H1 (cell line): Measurements from ENCODE around the gene CKAP5. TPM values are rescaled to one million over a fixed set of nuclear protein-coding genes. Genes with fewer than 3 reads are reported as not detected.
A peak's percentile ranks its signal among the peaks of the same experiment; 100 is the strongest.

Experiments
- CTCF ChIA-PET: fragments of 300-600 bp; sonication (Branson Sonifier 250); formaldehyde crosslinking; loops from one replicate; lab custom pipeline; 2021; ENCODE audit not compliant: partially characterized antibody; lab: Charles Lee
- POLR2A ChIA-PET: fragments of 300-600 bp; sonication (Branson Sonifier 250); formaldehyde crosslinking; loops from one replicate; lab custom pipeline; 2021; ENCODE audit warnings: inconsistent platforms; ENCODE audit not compliant: partially characterized antibody; lab: Charles Lee
- DNase-seq, 2 experiments: peaks; one replicate each; pipeline versions ENCODE4 v3.0.0 to v3.0.0-alpha.2; 2010 to 2022; ENCODE audit warnings: low spot score in 2 of 2, low read depth in 1 of 2, mixed read lengths in 1 of 2
- FAIRE-seq: peaks from 2 replicates; lab custom pipeline; 2011; peaks lifted over from hg19 to GRCh38; lab: Jason Lieb, UNC
- H2AFZ ChIP-seq: 2 replicates; pipeline ENCODE4 v1.8.1; 2012; ENCODE audit warnings: low read length, inconsistent platforms
- H2AK5ac ChIP-seq: 2 replicates; pipeline ENCODE4 v1.6.1; 2013; ENCODE audit warnings: low read depth, low read length
- H2BK120ac ChIP-seq: replicated peaks from 2 replicates; pipeline ENCODE3; 2013; ENCODE audit warnings: low read depth, low read length, inconsistent platforms
- H2BK12ac ChIP-seq: 2 replicates; pipeline ENCODE4 v1.6.1; 2013; ENCODE audit warnings: low read depth, low read length
- H2BK15ac ChIP-seq: 2 replicates; pipeline ENCODE4 v1.6.1; 2013; ENCODE audit warnings: low read length
- H2BK20ac ChIP-seq: 2 replicates; pipeline ENCODE4 v1.6.1; 2013; ENCODE audit warnings: low read length
- H2BK5ac ChIP-seq: 2 replicates; pipeline ENCODE4 v1.6.1; 2013; ENCODE audit warnings: low read depth, low read length
- H3K14ac ChIP-seq: 2 replicates; pipeline ENCODE4 v1.6.1; 2013; ENCODE audit warnings: inconsistent platforms; ENCODE audit not compliant: insufficient read length
- H3K18ac ChIP-seq: 2 replicates; pipeline ENCODE4 v1.6.1; 2013; ENCODE audit warnings: low read length; ENCODE audit errors: extremely low read depth
- H3K23ac ChIP-seq: 2 replicates; pipeline ENCODE4 v1.6.1; 2013; ENCODE audit warnings: inconsistent platforms; ENCODE audit not compliant: insufficient read length
- H3K23me2 ChIP-seq: 2 replicates; pipeline ENCODE4 v1.6.1; 2013; ENCODE audit warnings: low read depth, low read length
- H3K27ac ChIP-seq: 2 replicates; pipeline ENCODE4 v1.6.1; 2011; ENCODE audit warnings: low read depth, low read length, inconsistent platforms
- H3K27me3 ChIP-seq, 4 experiments: replicated peaks in 1 of 4; 1 replicate in 1 of 4; 2 replicates in 3 of 4; pipeline versions ENCODE4 v1.6.1 to v1.8.1; 2011 to 2013; ENCODE audit warnings: low read length in 3 of 4, mild to moderate bottlenecking in 3 of 4, inconsistent platforms in 2 of 4, mixed read lengths in 2 of 4, moderate library complexity in 1 of 4; ENCODE audit not compliant: control insufficient read depth in 3 of 4, insufficient read depth in 3 of 4; ENCODE audit errors: extremely low read depth in 1 of 4
- H3K36me3 ChIP-seq, 4 experiments: 2 replicates each; pipeline versions ENCODE4 v1.6.1 to v1.8.1; 2011 to 2013; ENCODE audit warnings: mild to moderate bottlenecking in 4 of 4, low read length in 3 of 4, moderate library complexity in 2 of 4, control low read depth in 1 of 4, inconsistent platforms in 1 of 4; ENCODE audit not compliant: insufficient read depth in 4 of 4, control insufficient read depth in 2 of 4
- H3K4ac ChIP-seq: replicated peaks from 2 replicates; pipeline ENCODE3; 2013; ENCODE audit warnings: low read length, low read depth, mixed read lengths, inconsistent platforms; ENCODE audit not compliant: insufficient read length
- H3K4me1 ChIP-seq, 4 experiments: replicated peaks in 1 of 4; 1 replicate in 1 of 4; 2 replicates in 3 of 4; pipeline versions ENCODE4 v1.6.1 to v1.8.1; 2011 to 2013; ENCODE audit warnings: low read length in 3 of 4, inconsistent platforms in 2 of 4, mixed read lengths in 1 of 4; ENCODE audit not compliant: insufficient read depth in 4 of 4, control insufficient read depth in 3 of 4
- H3K4me2 ChIP-seq, 2 experiments: 2 replicates each; pipeline versions ENCODE4 v1.6.1 to v1.8.1; 2011 to 2013; ENCODE audit warnings: low read depth in 2 of 2, low read length in 2 of 2, control low read depth in 1 of 2, inconsistent platforms in 1 of 2, mild to moderate bottlenecking in 1 of 2; ENCODE audit not compliant: insufficient read depth in 1 of 2
- H3K4me3 ChIP-seq, 4 experiments: fragments of 200-600, 300-600 bp in 1 of 4; sonication (generic), shearing (Covaris generic), sonication (Bioruptor Twin) in 1 of 4; 2 replicates each; pipeline versions ENCODE4 v1.5.1 to v1.8.1; 2011 to 2016; ENCODE audit warnings: low read length in 4 of 4, low read depth in 3 of 4, control low read depth in 2 of 4, inconsistent platforms in 2 of 4, mild to moderate bottlenecking in 2 of 4, mixed read lengths in 1 of 4, moderate library complexity in 1 of 4; ENCODE audit not compliant: insufficient read depth in 2 of 4; ENCODE audit errors: extremely low read depth in 1 of 4
- H3K56ac ChIP-seq: replicated peaks from 2 replicates; pipeline ENCODE3; 2013; ENCODE audit warnings: low read depth, mild to moderate bottlenecking, mixed read lengths, low read length, inconsistent platforms; ENCODE audit not compliant: insufficient read length
- H3K79me1 ChIP-seq: 2 replicates; pipeline ENCODE4 v1.6.1; 2013; ENCODE audit warnings: low read depth, low read length, control low read depth
- H3K79me2 ChIP-seq, 2 experiments: 2 replicates each; pipeline versions ENCODE4 v1.6.1 to v1.8.1; 2012 to 2013; ENCODE audit warnings: low read length in 2 of 2, mild to moderate bottlenecking in 2 of 2, inconsistent platforms in 1 of 2; ENCODE audit not compliant: insufficient read depth in 2 of 2, control insufficient read depth in 1 of 2
- H3K9ac ChIP-seq, 4 experiments: replicated peaks in 1 of 4; 1 replicate in 1 of 4; 2 replicates in 3 of 4; pipeline versions ENCODE4 v1.6.1 to v1.8.1; 2011 to 2013; ENCODE audit warnings: low read depth in 3 of 4, low read length in 3 of 4, control low read depth in 2 of 4, mild to moderate bottlenecking in 2 of 4, moderate library complexity in 2 of 4, inconsistent platforms in 1 of 4; ENCODE audit errors: extremely low read depth in 1 of 4
- H3K9me3 ChIP-seq, 2 experiments: 2 replicates each; pipeline versions ENCODE4 v1.6.1 to v1.8.1; 2012 to 2013; ENCODE audit warnings: mild to moderate bottlenecking in 2 of 2, moderate library complexity in 2 of 2, control low read depth in 1 of 2, inconsistent platforms in 1 of 2, low read depth in 1 of 2, low read length in 1 of 2, mixed read lengths in 1 of 2; ENCODE audit not compliant: insufficient read depth in 2 of 2
- H4K20me1 ChIP-seq, 2 experiments: replicated peaks in 1 of 2; 2 replicates each; pipeline versions ENCODE3 to v1.8.1; 2011 to 2013; ENCODE audit warnings: inconsistent platforms in 2 of 2, low read length in 2 of 2, mild to moderate bottlenecking in 1 of 2; ENCODE audit not compliant: insufficient read depth in 2 of 2, control insufficient read depth in 1 of 2
- H4K5ac ChIP-seq: 2 replicates; pipeline ENCODE4 v1.6.1; 2013; ENCODE audit warnings: low read length, low read depth, mixed read lengths, inconsistent platforms; ENCODE audit not compliant: insufficient read length
- H4K8ac ChIP-seq: 2 replicates; pipeline ENCODE4 v1.8.0; 2013; ENCODE audit warnings: mild to moderate bottlenecking, moderate library complexity, low read length, inconsistent platforms; ENCODE audit not compliant: insufficient read depth; ENCODE audit errors: extremely low read depth
- H4K91ac ChIP-seq: replicated peaks from 2 replicates; pipeline ENCODE3; 2013; ENCODE audit warnings: low read length, mixed read lengths, inconsistent platforms; ENCODE audit not compliant: insufficient read length
- ASH2L ChIP-seq: fragments of 200-600, 300-600 bp; sonication (generic); IDR thresholded peaks from one replicate; pipeline ENCODE4 v1.7.1; 2017; ENCODE audit warnings: low read length
- BCL11A ChIP-seq, 2 experiments: IDR thresholded peaks; one replicate each; pipeline ENCODE4 v1.6.1; 2011; ENCODE audit warnings: low read depth in 2 of 2, low read length in 2 of 2, mild to moderate bottlenecking in 2 of 2
- CREB1 ChIP-seq: IDR thresholded peaks from 2 replicates; pipeline ENCODE4 v1.6.1; 2012; ENCODE audit warnings: inconsistent platforms
- GTF2F1 ChIP-seq: IDR thresholded peaks from 2 replicates; pipeline ENCODE4 v1.6.1; 2012; ENCODE audit warnings: low read depth, low read length, improper control_type of control experiment, borderline replicate concordance
- HDAC6 ChIP-seq: IDR thresholded peaks from one replicate; pipeline ENCODE4 v1.7.1; 2012; ENCODE audit warnings: low read depth, mild to moderate bottlenecking, inconsistent platforms, low read length, moderate library complexity
- JUN ChIP-seq: IDR thresholded peaks from 2 replicates; pipeline ENCODE4 v1.6.1; 2011; ENCODE audit warnings: low read depth, mild to moderate bottlenecking, improper control_type of control experiment, low read length
- MAFK ChIP-seq: IDR thresholded peaks from 2 replicates; pipeline ENCODE4 v1.6.1; 2012; ENCODE audit warnings: low read depth, mild to moderate bottlenecking, improper control_type of control experiment, low read length
- POU5F1 ChIP-seq: IDR thresholded peaks from 2 replicates; pipeline ENCODE4 v1.6.1; 2011; ENCODE audit warnings: low read depth, mild to moderate bottlenecking, low read length, moderate library complexity
- SP1 ChIP-seq: IDR thresholded peaks from 2 replicates; pipeline ENCODE4 v1.6.1; 2011; ENCODE audit warnings: low read depth, low read length
- SRF ChIP-seq: IDR thresholded peaks from 2 replicates; pipeline ENCODE4 v1.6.1; 2011; ENCODE audit warnings: mild to moderate bottlenecking, low read depth, low read length, moderate library complexity
- TBP ChIP-seq: IDR thresholded peaks from 2 replicates; pipeline ENCODE4 v1.6.1; 2011; ENCODE audit warnings: low read depth, low read length, improper control_type of control experiment
- YY1 ChIP-seq: IDR thresholded peaks from 2 replicates; pipeline ENCODE4 v1.6.1; 2011; ENCODE audit warnings: low read depth, mild to moderate bottlenecking, low read length
- WGBS, 2 experiments: shearing (Covaris generic) in 1 of 2; methylation state at CpG; one replicate each; pipeline versions ENCODE4 v1.1.6 to v1.1.7; 2013 to 2015; ENCODE audit warnings: low lambda C conversion rate in 2 of 2, mixed read lengths in 2 of 2, inconsistent platforms in 1 of 2, low coverage in 1 of 2, missing lambda C conversion rate in 1 of 2; ENCODE audit not compliant: insufficient replicate concordance in 2 of 2, insufficient coverage in 1 of 2, insufficient read length in 1 of 2; ENCODE audit errors: extremely low coverage in 1 of 2, missing lambda C conversion rate in 1 of 2; 5-methylcytosine and 5-hydroxymethylcytosine counted together
- polyA plus RNA-seq, 7 experiments: library from polyadenylated mRNA; depleted of rRNA in 3 of 7; stranded (reverse) in 5 of 7; unstranded in 2 of 7; fragments of >200 nt in 5 of 7; fragments of 200-250 nt in 2 of 7; gene quantifications; 1 replicate in 5 of 7; 2 replicates in 1 of 7; 4 replicates in 1 of 7; pipeline versions ENCODE4 v1.2.1 to v1.2.3, GENCODE V29; 2011 to 2013; ENCODE audit warnings: missing spikeins in 2 of 7, mixed read lengths in 2 of 7
- total RNA-seq: library from RNA; stranded (reverse); fragmentation: NEBNext Ultra II Directional; extraction: Animal tissue kit (Norgen Biotek cat#: 25700); gene quantifications from 2 replicates; pipeline ENCODE4 v1.2.1, GENCODE V29; 2021

The CKAP5 gene
- total and polyA plus RNA-seq, 2 of the 8 experiments (the other 6 are each of a cell fraction or from before 2014, with no cell fraction given): 64.8 to 185 TPM

- Histone ChIP-seq H4K5ac (no peak overlapping the region), H4K91ac (no peak overlapping the region), H2BK120ac (no peak overlapping the region), H3K56ac (no peak overlapping the region), H2AFZ (no peak overlapping the region), H3K14ac (no peak overlapping the region), H3K9me3 (no peaks in the 10 kb centered on the region), H2BK20ac (no peak overlapping the region), H3K79me1 (no peaks in the 10 kb centered on the region), H4K8ac (peak overlapping the region; percentile 35; the same call in 1 of the 2 replicates), H4K20me1 (no peaks in the 10 kb centered on the region), H2AK5ac (no peak overlapping the region), H3K79me2 (no peaks in the 10 kb centered on the region), H3K23me2 (no peaks in the 10 kb centered on the region), H2BK15ac (no peak overlapping the region), H3K18ac (no peak overlapping the region), H3K4me2 (no peak overlapping the region), H2BK12ac (no peak overlapping the region), H3K4ac (no peak overlapping the region), H3K9ac (no peak overlapping the region), H3K4me1 (peaks cover 0 to 3% (median under 1%) of the 10 kb centered on the region in 4 experiments; a peak in 2 of 7 replicates), H3K27me3 (no peaks in the 10 kb centered on the region), H3K23ac (no peak overlapping the region), H3K4me3 (no peak overlapping the region), H2BK5ac (no peak overlapping the region), H3K36me3 (no peaks in the 10 kb centered on the region), H3K27ac (no peak overlapping the region)
- POLR2A ChIA-PET: interaction anchor here (0.9 to 2.0 kb wide), 3 partner anchors 13 to 181 kb away, joined by 3 to 4 read pairs (median 3); no protein-coding TSS in a partner anchor
- CTCF ChIA-PET: interaction anchor here (1.1 to 1.4 kb wide), 3 partner anchors 9 to 78 kb away, joined by 3 to 4 read pairs (median 3); no protein-coding TSS in a partner anchor
- DNase-seq: no peak
- FAIRE-seq: no peak
- WGBS, 2 experiments: 88% methylated on average over 19 of the region's 19 CpGs; no CpG with 5 or more reads in 1 of the 2 experiments
- TF ChIP-seq ASH2L (no peak), POU5F1 (no peak), CREB1 (no peak), SP1 (no peak), SRF (no peak), JUN (no peak), HDAC6 (no peak), GTF2F1 (no peak), TBP (no peak), YY1 (no peak), MAFK (no peak), BCL11A (IDR thresholded peaks at IDR 0.05; ENCODE audit: low read depth in 2 of 2, low read length in 2 of 2) (no peak)
Observed at GRCh38 chr11:46725338-46726205, 120.5 kb downstream of the CKAP5 start.
